Measurements from ENCODE around the gene PSMC3.

PSMC3 gene

DNA sequence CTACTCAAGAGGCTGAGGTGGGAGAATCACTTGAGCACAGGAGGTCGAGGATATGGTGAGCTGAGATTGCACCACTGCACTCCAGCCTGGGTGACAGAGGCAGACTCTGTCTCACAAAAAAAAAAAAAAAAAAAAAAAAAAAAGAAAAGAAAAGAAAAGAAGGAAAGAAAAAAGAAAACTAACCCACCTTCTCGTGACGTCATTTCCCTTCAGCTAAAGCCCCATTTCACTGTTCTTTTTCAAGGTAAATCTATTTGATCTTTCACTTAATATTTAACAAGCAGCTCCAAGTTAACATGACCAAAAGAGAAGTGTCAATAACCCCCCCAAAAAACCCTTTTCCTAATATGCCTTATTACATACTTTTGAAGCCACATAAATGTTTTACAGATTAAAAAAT, 17.6 kb upstream of the PSMC3 start:
- in situ Hi-C loops (cut with HindIII; ENCODE audit: low sequenced_read_pairs): loop anchor here (10.0 kb wide), 1 partner anchor 49 kb away; no protein-coding TSS in a partner anchor

DNA sequence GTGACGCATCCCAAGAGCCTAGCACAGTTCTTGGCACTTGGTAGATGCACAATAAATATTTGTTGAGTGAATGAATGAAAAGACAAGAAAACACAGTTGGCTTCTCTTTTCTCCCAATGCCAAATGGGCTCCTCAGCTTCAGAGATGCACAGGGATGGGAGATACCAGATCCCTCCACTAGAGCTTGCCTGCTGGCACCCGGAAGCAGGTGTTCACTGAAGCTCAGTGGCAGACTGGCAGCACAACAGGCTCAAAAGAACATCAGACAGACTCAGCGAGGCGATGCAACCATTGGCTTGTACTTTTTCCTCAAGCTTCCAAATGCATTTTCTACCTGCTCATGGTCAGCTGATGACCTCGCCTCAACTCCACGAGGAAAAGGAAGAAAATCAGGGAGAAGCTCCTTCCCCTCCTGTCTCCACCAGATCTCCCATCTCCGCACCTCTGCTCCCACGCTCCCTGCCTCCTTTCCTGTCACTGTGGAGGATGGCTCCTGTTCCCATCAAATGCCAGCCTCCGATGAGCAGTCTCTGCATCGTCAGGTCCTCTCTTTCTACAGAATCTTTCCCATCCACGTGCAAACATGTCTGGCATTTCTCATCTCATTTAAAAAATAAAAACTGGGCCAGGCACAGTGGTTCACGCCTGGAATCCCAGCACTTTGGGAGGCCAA, 16.9 kb upstream of the PSMC3 start:
- in situ Hi-C loops (cut with HindIII; ENCODE audit: low sequenced_read_pairs): loop anchor here (10.0 kb wide), 1 partner anchor 48 kb away; no protein-coding TSS in a partner anchor

DNA sequence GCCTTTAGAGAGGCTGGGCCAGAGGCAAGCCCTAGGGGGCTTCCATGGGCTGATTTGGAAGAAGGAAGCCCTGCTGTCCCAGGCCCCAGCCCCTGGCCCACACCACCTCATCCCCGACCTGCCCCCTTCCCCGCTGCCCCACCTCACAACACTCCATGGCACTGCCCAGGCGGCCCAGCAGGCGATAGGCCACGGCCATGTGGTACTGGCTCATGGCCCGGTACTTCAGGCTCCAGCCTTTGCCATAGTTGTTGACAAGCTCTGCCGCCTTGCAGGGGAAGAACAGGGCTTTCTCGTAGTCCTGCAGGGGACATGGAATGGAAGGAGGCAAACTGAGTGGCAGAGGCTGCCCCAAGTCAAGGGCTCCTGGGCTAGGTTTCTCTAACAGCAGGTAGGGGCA, 16.3 kb upstream of the PSMC3 start:
- in situ Hi-C loops (cut with HindIII; ENCODE audit: low sequenced_read_pairs): loop anchor here (10.0 kb wide), 1 partner anchor 48 kb away; no protein-coding TSS in a partner anchor

DNA sequence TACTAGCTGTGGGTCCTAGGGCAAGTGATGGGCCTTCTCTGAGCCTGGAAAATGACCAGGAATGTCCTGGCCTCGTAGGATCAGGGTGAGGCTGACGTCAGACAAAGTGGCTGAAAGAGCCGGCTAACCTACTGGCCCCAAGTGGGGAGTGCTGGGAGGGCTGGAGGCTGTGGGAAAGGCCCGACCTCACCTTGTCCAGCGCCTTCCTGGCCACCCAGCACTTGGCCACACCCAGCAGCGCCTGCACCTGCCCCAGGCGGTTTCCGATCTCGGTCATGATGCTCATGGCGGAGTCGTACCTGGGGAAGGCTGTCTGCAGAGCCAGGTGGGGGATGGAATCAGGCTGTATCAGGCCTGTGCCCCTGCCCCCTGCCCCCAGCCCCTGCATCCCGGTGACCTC, 15.2 kb upstream of the PSMC3 start:
- in situ Hi-C loops (cut with HindIII; ENCODE audit: low sequenced_read_pairs): loop anchor here (10.0 kb wide), 1 partner anchor 47 kb away; no protein-coding TSS in a partner anchor

DNA sequence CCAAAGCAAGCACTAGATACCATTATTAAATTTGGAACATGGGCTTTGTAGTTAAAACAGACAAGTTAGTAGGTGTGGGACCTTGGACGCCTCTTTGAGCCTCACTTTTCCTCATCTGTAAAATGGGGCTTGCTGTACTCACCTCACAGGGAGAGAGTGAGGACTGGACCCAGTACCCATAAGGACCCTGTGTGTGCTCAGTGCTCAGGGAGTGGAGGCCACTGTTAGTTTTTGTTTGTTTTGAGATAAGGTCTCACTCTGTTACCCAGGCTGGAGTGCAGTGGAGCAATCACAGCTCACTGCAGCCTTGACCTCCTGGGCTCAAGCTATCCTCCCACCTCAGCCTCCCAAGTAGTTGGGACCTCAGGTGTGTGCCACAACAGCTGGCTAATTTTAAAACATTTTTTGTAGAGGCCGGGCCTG, 13.8 kb upstream of the PSMC3 start:
- in situ Hi-C loops (cut with HindIII; ENCODE audit: low sequenced_read_pairs): loop anchor here (10.0 kb wide), 1 partner anchor 45 kb away; no protein-coding TSS in a partner anchor

DNA sequence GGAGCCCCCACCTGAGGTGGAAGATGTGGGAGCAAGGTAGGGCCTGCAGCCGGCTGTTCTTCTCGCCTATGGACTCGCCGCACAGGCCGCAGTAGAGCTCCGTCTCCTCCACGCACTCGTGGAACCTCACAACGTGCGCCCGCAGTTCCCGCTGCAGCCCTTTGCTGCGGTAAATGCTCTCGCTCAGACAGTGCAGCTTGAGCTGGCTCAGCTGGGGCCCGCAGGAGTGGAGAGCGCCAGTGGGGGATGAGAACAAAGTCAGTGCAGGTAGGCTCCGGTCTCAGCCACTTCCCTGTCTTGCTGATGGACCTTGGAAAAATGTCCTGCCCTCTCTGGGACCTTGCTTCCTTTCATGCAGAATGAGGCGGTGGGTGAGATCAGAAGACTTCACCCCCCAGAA, 12.5 kb upstream of the PSMC3 start:
- in situ Hi-C loops (cut with HindIII; ENCODE audit: low sequenced_read_pairs): no loop called here

DNA sequence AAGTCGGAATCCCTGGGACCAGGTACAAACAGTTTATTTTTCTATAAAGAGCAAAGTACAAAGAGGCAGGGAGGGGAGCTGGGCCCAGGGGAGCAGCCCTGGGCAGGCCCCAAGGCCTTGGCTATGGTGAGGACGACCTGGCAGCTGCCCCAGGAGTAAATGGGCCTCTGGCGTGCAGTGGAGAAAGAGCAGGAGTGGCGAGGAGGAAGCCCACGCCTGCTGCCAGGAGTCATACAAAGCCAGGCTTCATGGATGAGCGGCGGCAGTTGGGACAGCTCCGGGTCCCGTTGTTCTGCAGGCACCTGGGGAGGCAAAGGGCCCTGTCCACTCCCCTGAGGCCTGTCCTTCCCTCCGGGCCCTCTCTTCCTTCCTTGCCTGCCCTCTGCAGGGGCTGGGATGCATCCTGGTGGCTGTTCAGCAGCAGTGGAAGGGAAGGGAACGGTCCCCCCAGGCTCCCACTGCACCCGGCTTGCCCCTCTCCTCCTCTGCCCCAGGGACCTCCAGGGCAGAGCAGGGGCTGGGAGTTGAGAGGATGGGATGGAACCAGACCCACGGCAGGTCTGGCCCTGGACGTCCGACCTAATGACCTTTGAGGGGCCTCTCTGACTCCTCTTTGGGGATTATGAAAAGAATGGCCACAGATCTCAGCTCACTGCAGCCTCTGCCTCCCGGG, 11.6 kb upstream of the PSMC3 start:
- in situ Hi-C loops (cut with HindIII; ENCODE audit: low sequenced_read_pairs): no loop called here

DNA sequence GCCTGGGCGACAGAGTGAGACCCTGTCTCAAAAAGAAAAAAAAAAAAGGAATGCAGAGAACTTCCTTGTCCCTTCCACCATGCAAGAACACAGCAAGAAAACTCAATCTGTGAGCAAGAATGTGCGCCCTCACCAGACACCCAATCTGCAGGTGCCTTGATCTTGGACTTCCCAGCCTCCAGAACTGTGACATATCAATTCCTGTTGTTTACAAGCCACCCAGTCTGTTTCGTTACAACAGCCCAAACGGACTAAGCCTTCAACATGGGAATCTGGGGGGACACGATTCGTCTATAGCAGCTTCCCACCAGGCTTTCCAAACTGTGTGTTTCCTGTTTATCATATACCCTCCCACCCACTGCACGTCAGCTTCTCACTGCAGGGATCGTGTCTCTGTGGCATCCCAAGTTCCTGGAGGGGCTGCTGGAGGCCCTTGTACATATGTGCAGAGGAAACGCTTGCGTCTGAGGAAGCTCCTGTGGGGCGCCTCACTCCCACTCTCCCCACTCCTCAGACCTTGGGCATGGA, 11.0 kb upstream of the PSMC3 start:
- in situ Hi-C loops (cut with HindIII; ENCODE audit: low sequenced_read_pairs): no loop called here

DNA sequence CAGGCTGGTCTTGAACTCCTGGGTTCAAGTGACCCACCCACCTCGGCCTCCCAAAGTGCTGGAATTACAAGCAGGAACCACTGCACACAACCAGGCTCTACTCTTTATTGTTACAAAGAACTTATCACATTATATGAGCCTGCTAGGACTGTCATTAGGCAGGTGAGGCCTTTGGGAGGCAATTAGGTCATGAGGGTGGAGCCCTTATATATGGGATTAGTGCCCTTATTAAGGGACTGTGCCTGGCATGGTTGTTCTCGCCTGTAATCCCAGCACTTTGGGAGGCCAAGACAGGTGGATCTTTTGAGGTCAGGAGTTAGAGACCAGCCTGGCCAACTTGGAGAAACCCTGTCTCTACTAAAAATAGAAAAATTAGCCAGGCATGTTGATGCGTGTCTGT, 10.5 kb upstream of the PSMC3 start:
- in situ Hi-C loops (cut with HindIII; ENCODE audit: low sequenced_read_pairs): no loop called here

DNA sequence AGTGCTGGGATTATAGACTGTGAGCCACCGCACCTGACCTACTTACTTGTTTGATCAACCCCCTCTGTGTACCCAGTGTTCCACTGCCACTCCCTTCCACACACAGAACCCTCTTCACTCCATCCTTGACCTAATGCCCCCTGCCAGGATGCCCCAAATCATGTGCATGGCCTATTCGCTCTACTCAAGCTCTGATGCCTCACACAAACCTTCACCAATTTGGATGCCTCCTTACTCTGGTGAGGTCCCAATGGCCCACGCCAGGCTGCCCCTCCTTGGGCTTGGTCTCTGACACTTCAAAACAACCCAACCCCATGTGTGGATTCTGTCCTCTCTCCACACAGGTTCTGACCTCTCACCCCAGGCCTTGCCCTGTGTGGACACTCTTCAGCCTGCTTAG, 9.4 kb upstream of the PSMC3 start:
- in situ Hi-C loops (cut with HindIII; ENCODE audit: low sequenced_read_pairs): no loop called here

DNA sequence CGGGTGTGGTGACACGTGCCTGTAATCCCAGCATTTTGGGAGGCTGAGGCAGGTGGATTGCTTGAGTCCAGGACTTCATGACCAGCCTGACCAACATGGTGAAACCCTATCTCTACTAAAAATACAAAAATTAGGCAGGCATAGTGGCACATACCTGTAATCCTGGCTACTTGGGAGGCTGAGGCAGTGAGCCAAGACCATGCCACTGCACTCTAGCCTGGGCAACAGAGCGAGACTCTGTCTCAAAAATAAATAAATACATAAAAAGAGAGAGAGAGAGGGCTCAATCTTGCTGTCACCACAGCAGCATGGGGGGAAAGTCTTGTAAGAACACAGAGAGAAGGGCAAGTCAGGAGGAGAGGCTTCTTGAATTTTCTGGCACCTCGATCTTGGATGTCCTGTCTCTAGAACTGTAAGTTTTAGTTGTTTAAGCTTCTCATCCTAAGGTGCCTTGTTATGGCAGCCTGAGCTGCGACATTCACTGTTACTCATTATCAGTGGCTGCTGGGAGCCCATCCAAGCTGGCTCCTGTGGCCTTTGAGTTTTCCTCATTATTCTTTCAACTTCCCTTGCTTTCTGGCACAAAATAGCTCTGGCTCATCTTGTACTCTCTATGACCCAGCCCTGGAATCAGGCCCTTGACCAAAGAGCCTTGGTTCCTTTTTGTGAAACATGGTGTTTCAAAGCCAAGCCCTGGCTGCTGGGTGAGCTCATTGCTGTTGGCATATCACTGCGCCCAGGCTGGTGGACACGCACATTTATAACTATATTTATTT, 8.0 kb upstream of the PSMC3 start:
- in situ Hi-C loops (cut with HindIII; ENCODE audit: low sequenced_read_pairs): no loop called here

DNA sequence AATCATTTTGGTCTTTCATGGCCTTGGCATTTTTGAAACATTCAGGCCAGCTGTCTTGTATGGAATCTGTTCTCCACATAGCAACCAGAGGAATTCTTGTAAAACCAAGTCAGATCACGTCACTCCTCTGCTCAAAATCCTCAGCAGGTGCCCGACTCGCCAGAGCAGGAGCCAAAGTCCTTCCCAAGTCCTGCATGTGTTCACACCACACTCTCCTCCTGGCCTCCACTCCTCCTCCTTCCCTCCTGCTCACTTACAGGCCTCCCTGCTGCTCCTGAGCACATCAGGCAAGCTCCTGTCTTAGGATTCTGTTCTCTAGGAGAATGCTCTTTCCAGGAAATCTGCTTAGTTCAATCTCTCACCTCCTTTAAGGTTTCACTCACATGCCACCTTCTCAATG, 6.9 kb upstream of the PSMC3 start:
- in situ Hi-C loops (cut with HindIII; ENCODE audit: low sequenced_read_pairs): no loop called here

DNA sequence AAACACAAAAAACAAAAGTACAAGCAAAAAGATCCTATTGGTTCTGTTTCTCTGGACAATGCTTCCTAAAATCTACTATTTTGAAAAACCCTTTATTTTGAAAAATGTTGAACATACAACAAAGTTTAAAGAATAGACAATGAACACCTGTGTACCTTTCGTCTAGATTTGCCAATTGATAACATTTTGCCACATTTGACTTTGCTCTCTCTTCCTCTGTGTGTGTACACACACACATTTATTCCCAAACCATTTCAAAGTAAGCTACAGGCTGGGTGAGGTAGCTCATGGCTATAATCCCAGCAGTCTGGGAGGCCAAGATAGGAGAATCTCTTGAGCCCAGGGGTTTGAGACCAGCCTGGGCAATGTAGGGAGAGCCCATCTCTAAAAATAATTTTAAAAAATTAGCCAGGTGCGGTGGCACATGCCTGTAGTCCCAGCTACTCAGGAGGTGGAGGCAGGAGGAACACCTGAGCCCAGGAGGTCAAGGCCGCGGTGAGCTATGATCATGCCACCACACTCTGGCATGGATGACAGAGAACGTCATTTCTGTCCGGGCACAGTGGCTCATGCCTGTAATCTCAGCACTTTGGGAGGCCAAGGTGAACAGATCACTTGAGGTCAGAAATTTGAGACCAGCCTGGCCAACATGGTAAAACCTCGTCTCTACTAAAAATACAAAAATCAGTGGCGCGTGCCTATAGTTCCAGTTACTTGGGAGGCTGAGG, 5.3 kb upstream of the PSMC3 start:
- in situ Hi-C loops (cut with HindIII; ENCODE audit: low sequenced_read_pairs): no loop called here

DNA sequence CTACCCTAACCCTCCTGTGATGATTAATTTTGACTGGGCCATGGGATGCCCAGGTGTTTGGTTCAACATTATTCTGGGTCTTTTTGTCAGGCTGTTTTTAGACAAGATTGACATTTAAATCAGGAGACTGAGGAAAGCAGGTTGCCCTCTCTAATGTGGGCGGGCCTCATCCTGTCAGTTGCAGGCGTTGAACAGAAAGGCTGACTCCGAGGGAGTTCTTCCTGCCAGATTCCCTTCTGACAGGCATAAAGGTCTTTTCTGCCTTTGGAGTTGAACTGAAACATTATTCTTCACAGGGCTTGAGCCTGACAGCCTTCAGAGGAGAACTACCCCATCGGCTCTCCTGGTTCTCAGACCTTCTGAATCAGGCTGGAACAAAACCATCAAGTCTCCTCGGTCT, 4.3 kb upstream of the PSMC3 start:
- in situ Hi-C loops (cut with HindIII; ENCODE audit: low sequenced_read_pairs): no loop called here

DNA sequence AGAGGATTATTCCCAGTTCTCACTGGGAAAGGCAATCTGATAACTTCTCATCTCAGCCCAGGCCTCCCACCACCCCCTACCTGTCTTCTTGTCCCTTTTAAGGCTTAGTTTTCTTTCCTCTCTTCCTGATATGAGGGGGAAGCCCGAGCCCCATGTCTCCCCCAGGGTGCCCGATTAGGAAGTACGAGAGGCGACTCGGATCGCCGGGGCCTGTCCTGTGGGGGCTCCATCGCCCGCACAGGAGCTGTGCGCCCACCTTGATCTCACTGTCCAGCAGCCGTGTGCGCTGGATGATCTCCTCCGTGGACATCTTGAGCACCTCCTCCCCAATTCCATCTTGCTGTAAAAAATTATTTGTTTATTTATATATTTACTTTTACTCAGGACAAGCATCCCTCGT, 628 bp downstream of the PSMC3 start:
- in situ Hi-C loops (cut with HindIII; ENCODE audit: low sequenced_read_pairs): no loop called here

DNA sequence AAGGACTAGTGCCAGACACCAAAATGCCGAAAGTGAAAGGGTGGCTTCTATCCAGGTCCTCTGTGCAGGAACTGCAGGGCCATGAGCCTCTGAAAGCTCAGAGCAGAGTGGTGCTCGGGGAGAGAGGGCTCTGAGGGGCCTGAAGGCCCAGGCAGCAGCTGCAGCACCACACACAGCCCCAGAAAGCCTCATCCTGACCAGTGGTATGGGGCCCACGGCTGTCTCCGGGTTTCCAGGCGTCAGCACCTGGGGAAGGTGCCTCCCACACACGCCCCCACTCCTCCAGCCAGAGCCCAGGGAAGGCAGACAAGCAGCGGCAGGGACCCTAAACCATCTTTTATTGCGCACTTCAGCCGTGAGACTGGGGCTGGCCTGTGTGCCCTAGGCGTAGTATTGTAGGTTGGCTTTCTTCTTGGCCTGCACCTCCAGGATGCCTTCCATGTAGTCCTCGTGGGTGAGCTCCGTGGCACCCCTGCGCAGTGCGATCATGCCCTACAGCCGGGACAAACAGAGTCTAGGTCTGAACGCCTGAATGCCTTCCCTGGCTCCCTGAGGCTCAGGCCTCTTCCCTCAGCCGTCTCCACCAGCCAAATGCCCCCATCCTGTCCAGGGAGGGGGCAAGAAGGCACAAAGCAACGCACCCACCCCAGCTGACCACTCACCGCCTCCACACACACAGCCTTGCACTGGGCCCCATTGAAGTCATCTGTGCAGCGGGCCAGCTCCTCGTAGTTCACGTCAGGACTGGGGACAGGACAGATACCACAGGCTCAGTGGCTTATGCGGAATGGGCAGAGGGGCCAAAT, 7.6 kb downstream of the PSMC3 start:
- in situ Hi-C loops (cut with HindIII; ENCODE audit: low sequenced_read_pairs): no loop called here

DNA sequence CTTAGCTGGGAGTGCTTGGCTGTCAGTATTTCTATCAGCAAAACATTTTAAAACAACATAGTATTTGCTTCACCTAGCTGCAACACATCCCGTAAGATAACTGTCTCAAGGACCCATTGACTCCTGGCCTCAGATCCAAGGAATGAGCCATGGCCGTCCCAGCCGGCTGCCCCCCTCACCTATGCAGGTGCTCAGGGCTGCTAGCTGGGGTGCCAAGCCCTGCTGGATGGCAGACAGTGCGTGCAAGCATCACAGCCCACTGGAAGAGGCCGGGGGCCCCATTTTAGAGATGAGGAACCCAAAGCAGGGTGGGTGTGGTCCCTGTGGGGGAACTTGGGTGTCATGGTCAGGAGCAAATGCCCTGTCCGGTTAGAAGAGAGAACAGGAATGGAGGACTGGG, 8.5 kb downstream of the PSMC3 start:
- in situ Hi-C loops (cut with HindIII; ENCODE audit: low sequenced_read_pairs): no loop called here

DNA sequence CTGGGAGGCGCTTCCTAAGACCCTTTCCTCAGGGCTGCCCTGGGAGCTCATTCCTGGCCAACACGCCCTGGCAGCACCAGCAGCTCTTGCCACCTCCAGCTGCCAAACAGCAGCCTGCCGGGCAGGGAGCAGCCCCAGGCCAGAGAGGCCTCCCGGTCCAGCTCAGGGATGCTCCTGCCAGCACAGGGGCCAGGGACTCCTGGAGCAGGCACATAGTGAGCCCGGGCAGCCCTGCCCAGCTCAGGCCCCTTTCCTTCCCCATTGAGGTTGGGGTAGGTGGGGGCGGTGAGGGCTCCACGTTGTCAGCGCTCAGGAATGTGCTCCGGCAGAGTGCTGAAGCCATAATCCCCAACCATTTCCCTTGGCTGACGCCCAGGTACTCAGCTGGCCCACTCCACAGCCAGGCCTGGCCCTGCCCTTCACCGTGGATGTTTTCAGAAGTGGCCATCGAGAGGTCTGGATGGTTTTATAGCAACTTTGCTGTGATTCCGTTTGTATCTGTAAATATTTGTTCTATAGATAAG, 10.2 kb downstream of the PSMC3 start:
- in situ Hi-C loops (cut with HindIII; ENCODE audit: low sequenced_read_pairs): no loop called here

DNA sequence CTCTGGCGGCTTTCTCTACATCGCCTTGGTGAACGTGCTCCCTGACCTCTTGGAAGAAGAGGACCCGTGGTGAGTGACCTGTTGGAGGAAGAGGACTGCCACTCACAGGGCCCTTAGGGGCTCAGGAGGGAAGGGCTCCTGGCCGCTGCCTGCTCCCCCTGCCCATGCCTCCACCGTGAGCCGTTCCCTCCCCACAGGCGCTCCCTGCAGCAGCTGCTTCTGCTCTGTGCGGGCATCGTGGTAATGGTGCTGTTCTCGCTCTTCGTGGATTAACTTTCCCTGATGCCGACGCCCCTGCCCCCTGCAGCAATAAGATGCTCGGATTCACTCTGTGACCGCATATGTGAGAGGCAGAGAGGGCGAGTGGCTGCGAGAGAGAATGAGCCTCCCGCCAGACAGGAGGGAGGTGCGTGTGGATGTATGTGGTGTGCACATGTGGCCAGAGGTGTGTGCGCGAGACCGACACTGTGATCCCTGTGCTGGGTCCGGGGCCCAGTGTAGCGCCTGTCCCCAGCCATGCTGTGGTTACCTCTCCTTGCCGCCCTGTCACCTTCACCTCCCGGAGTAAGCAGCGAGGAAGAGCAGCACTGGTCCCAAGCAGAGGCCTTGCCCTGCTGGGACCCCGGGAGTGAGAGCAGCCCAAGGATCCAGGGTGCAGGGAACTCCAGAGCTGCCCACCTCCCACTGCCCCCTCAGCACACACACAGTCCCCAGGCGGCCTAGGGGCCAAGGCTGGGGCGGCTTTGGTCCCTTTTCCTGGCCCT, 11.0 kb downstream of the PSMC3 start:
- in situ Hi-C loops (cut with HindIII; ENCODE audit: low sequenced_read_pairs): no loop called here
